Measurements from ENCODE around the gene RBKS.

The RBKS gene

GRCh38 chr2:27916293-27916995, 26.3 kb upstream of the RBKS start:
- Histone ChIP-seq H3K27me3 (ENCODE audit: control insufficient read depth, insufficient read depth, low read length) (no peaks in the 10 kb centered on the region), H3K4me1 (ENCODE audit: control insufficient read depth, insufficient read depth, low read length) (peaks cover 5% of the 10 kb centered on the region; the same call in 1 of the 2 replicates), H3K9me3 (ENCODE audit: control insufficient read depth, insufficient read depth, low read depth, low read length) (no peaks in the 10 kb centered on the region), H3K27ac (ENCODE audit: low read depth, low read length) (no peak overlapping the region), H3K36me3 (ENCODE audit: control insufficient read depth, insufficient read depth, low read length) (no peaks in the 10 kb centered on the region), H3K9ac (ENCODE audit: low read length) (no peak overlapping the region), H3K4me3 (ENCODE audit: low read depth, low read length) (no peak overlapping the region)

- Histone ChIP-seq H3K27me3 (ENCODE audit: control insufficient read depth, insufficient read depth, low read length) (no peaks in the 10 kb centered on the region), H3K9ac (ENCODE audit: low read length) (no peak overlapping the region), H3K9me3 (ENCODE audit: control insufficient read depth, insufficient read depth, low read depth, low read length) (no peaks in the 10 kb centered on the region), H3K36me3 (ENCODE audit: control insufficient read depth, insufficient read depth, low read length) (no peaks in the 10 kb centered on the region), H3K4me3 (ENCODE audit: low read depth, low read length) (no peak overlapping the region), H3K4me1 (ENCODE audit: control insufficient read depth, insufficient read depth, low read length) (peaks cover 5% of the 10 kb centered on the region; the same call in 1 of the 2 replicates), H3K27ac (ENCODE audit: low read depth, low read length) (no peak overlapping the region)
These were observed 25.7 kb upstream of the RBKS start for GRCh38 chr2:27915874-27916273.

DNA sequence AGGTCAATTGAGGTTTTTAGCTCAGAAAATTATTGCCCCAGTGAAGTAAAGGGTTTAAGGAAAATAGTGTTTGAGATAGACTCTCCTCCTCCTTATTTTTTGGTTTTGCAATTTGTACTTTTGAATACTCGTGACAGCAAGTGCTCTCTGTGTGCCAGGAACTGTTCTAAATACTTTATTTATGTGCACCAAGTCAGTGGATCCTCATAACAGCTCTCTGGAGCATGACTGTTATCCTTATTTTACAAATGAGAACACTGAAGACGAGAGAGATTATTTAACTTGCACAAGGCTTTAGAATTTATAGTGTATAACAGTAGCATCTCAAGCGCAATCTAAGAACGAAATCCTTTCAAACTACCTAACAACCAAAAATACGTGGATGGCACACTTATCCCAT, 25.0 kb upstream of the RBKS start:
- Histone ChIP-seq H3K27me3 (ENCODE audit: control insufficient read depth, insufficient read depth, low read length) (no peaks in the 10 kb centered on the region), H3K4me1 (ENCODE audit: control insufficient read depth, insufficient read depth, low read length) (peaks cover 5% of the 10 kb centered on the region; the same call in 1 of the 2 replicates), H3K4me3 (ENCODE audit: low read depth, low read length) (no peak overlapping the region), H3K9ac (ENCODE audit: low read length) (no peak overlapping the region), H3K9me3 (ENCODE audit: control insufficient read depth, insufficient read depth, low read depth, low read length) (no peaks in the 10 kb centered on the region), H3K27ac (ENCODE audit: low read depth, low read length) (no peak overlapping the region), H3K36me3 (ENCODE audit: control insufficient read depth, insufficient read depth, low read length) (no peaks in the 10 kb centered on the region)

- H3K9ac ChIP-seq (ENCODE audit: low read length), result no peak overlapping the region
- H3K4me3 ChIP-seq (ENCODE audit: low read depth, low read length), result no peak overlapping the region
- H3K4me1 ChIP-seq (ENCODE audit: control insufficient read depth, insufficient read depth, low read length), result peaks cover 5% of the 10 kb centered on the region; the same call in 1 of the 2 replicates
- no peaks in the 10 kb centered on the region for H3K36me3 ChIP-seq (ENCODE audit: control insufficient read depth, insufficient read depth, low read length)
- H3K27ac ChIP-seq (ENCODE audit: low read depth, low read length), result no peak overlapping the region
- no peaks in the 10 kb centered on the region for H3K9me3 ChIP-seq (ENCODE audit: control insufficient read depth, insufficient read depth, low read depth, low read length)
- H3K27me3 ChIP-seq (ENCODE audit: control insufficient read depth, insufficient read depth, low read length), result no peaks in the 10 kb centered on the region
These were observed 24.6 kb upstream of the RBKS start for GRCh38 chr2:27914805-27915175.

DNA sequence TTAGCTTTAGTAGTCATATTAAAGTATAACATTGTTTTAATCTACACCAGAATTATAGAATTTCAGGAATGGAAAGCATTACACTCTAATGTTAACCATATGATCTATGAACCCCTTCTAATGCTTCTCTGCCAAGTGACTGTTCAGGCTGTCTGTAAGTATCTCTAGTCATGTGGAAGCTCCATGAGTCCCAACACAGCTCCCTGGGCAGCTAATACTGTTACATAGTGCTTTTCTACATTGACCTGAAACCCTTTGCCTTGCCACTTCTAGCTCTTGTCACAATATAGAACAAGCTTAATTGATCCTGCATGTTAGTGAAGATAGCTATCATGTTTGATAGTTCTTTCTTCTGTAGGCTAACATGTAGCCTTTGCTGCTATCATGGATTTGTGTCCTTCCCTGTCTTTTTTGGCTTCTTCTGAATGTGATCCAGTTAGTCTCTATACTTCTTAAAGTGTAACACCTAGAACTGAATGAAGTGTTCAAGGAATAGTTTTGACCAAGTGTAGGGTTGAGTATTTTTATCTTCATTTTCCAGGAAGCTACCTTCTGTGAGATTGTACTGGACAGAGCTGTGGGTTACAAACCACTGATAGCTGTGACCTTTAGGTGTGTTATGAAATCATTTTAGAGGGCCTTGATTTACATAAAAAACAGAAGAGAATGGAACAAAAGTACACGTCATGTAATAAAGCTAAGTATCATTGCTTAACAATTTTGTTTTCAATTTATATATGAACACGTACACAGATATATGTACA, 24.0 kb upstream of the RBKS start:
- H3K9me3 ChIP-seq (ENCODE audit: control insufficient read depth, insufficient read depth, low read depth, low read length), result no peaks in the 10 kb centered on the region
- H3K4me1 ChIP-seq (ENCODE audit: control insufficient read depth, insufficient read depth, low read length), result peaks cover 5% of the 10 kb centered on the region; the same call in 1 of the 2 replicates
- H3K27me3 ChIP-seq (ENCODE audit: control insufficient read depth, insufficient read depth, low read length), result no peaks in the 10 kb centered on the region
- H3K36me3 ChIP-seq (ENCODE audit: control insufficient read depth, insufficient read depth, low read length), result no peaks in the 10 kb centered on the region
- H3K27ac ChIP-seq (ENCODE audit: low read depth, low read length), result no peak overlapping the region
- no peak overlapping the region for H3K9ac ChIP-seq (ENCODE audit: low read length)
- no peak overlapping the region for H3K4me3 ChIP-seq (ENCODE audit: low read depth, low read length)

DNA sequence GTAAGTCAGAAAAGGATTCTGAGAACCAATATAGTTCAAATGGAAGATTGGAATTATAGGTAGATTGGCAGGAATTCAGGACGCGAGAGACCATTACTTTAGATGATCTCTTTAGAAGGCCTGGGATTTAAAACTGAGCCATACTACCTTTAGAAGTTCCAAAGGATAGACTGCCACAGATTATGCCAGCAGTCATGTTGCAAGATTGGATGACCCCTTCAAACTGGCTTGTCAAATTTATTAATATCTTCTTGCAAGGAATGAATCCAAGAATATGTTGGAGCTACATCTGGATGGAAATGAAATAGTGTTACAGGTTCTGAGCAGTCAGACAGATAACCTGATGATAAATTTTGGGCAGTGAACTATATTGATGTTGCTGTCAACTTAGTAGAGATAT, 22.3 kb upstream of the RBKS start:
- Histone ChIP-seq H3K4me1 (ENCODE audit: control insufficient read depth, insufficient read depth, low read length) (peaks cover 5% of the 10 kb centered on the region; the same call in 1 of the 2 replicates), H3K36me3 (ENCODE audit: control insufficient read depth, insufficient read depth, low read length) (no peaks in the 10 kb centered on the region), H3K27ac (ENCODE audit: low read depth, low read length) (no peak overlapping the region), H3K9ac (ENCODE audit: low read length) (no peak overlapping the region), H3K27me3 (ENCODE audit: control insufficient read depth, insufficient read depth, low read length) (no peaks in the 10 kb centered on the region), H3K4me3 (ENCODE audit: low read depth, low read length) (no peak overlapping the region), H3K9me3 (ENCODE audit: control insufficient read depth, insufficient read depth, low read depth, low read length) (no peaks in the 10 kb centered on the region)

DNA sequence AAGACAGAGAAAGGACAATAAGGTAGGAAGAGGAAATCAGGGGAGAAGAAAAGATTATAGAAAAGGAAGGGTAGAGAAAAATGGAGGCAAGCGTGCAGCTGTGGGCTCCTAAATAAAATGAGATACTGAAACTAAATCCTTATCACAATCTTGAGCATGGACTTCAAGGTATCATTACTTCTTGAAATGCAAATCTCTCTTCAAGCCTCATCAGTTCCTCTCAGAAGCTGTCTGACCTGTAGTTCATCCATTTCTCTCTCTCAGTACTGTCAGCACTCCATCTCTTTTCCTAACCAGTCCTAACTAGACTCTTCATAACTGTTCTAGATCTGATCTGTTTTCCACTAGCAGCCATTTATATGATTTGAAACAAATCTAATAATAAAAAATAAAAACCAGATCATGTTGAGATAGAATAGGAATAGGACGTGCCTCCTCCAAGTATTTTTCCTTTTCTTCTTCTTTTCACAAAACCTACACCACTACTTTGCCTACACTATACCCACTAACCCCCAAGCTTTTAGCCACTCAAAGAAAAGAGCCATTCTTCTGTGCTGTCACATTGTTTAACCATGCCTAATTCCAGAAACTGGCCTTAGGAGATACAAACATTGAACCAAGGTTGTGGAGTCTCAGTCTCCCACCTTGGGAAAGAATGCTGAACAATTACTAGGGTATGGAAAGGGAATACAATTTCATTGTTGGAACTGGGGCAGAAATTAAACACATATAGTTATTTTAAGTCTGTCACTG, 21.4 kb upstream of the RBKS start:
- Histone ChIP-seq H3K9me3 (ENCODE audit: control insufficient read depth, insufficient read depth, low read depth, low read length) (no peaks in the 10 kb centered on the region), H3K27ac (ENCODE audit: low read depth, low read length) (no peak overlapping the region), H3K36me3 (ENCODE audit: control insufficient read depth, insufficient read depth, low read length) (no peaks in the 10 kb centered on the region), H3K4me1 (ENCODE audit: control insufficient read depth, insufficient read depth, low read length) (peaks cover 4% of the 10 kb centered on the region; the same call in 1 of the 2 replicates), H3K9ac (ENCODE audit: low read length) (no peak overlapping the region), H3K4me3 (ENCODE audit: low read depth, low read length) (no peak overlapping the region), H3K27me3 (ENCODE audit: control insufficient read depth, insufficient read depth, low read length) (no peaks in the 10 kb centered on the region)

- H3K4me3 ChIP-seq (ENCODE audit: low read depth, low read length), result no peak overlapping the region
- no peak overlapping the region for H3K27ac ChIP-seq (ENCODE audit: low read depth, low read length)
- H3K9ac ChIP-seq (ENCODE audit: low read length), result no peak overlapping the region
- no peaks in the 10 kb centered on the region for H3K9me3 ChIP-seq (ENCODE audit: control insufficient read depth, insufficient read depth, low read depth, low read length)
- H3K4me1 ChIP-seq (ENCODE audit: control insufficient read depth, insufficient read depth, low read length), result no peaks in the 10 kb centered on the region; the same call in 1 of the 2 replicates
- H3K36me3 ChIP-seq (ENCODE audit: control insufficient read depth, insufficient read depth, low read length), result no peaks in the 10 kb centered on the region
- H3K27me3 ChIP-seq (ENCODE audit: control insufficient read depth, insufficient read depth, low read length), result no peaks in the 10 kb centered on the region
These were observed 19.7 kb upstream of the RBKS start for GRCh38 chr2:27909901-27910300.

- no peak overlapping the region for H3K9ac ChIP-seq (ENCODE audit: low read length)
- no peak overlapping the region for H3K27ac ChIP-seq (ENCODE audit: low read depth, low read length)
- H3K4me3 ChIP-seq (ENCODE audit: low read depth, low read length), result no peak overlapping the region
- no peaks in the 10 kb centered on the region; the same call in 1 of the 2 replicates for H3K4me1 ChIP-seq (ENCODE audit: control insufficient read depth, insufficient read depth, low read length)
- H3K9me3 ChIP-seq (ENCODE audit: control insufficient read depth, insufficient read depth, low read depth, low read length), result no peaks in the 10 kb centered on the region
- H3K27me3 ChIP-seq (ENCODE audit: control insufficient read depth, insufficient read depth, low read length), result no peaks in the 10 kb centered on the region
- no peaks in the 10 kb centered on the region for H3K36me3 ChIP-seq (ENCODE audit: control insufficient read depth, insufficient read depth, low read length)
These were observed 17.4 kb upstream of the RBKS start for GRCh38 chr2:27907547-27907946.

- H3K27ac ChIP-seq (ENCODE audit: low read depth, low read length), result no peak overlapping the region
- H3K36me3 ChIP-seq (ENCODE audit: control insufficient read depth, insufficient read depth, low read length), result no peaks in the 10 kb centered on the region
- H3K27me3 ChIP-seq (ENCODE audit: control insufficient read depth, insufficient read depth, low read length), result no peaks in the 10 kb centered on the region
These were observed 15.9 kb upstream of the RBKS start for GRCh38 chr2:27906074-27906473.

DNA sequence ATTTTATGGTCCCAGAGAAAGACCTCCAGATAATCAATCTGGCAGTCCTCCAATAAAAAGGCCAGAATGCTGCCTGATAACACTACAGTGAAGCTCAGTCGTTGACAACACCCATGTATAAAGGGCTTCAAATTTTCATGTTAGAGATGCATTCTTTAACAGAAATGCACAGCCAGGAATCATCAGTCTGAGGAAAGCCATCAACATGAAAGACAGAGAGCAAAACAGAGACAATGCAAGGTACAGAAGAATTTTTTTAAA, 14.1 kb upstream of the RBKS start:
- Histone ChIP-seq H3K4me3 (ENCODE audit: low read depth, low read length) (no peak overlapping the region), H3K27ac (ENCODE audit: low read depth, low read length) (no peak overlapping the region), H3K9ac (ENCODE audit: low read length) (no peak overlapping the region), H3K36me3 (ENCODE audit: control insufficient read depth, insufficient read depth, low read length) (no peaks in the 10 kb centered on the region), H3K4me1 (ENCODE audit: control insufficient read depth, insufficient read depth, low read length) (no peaks in the 10 kb centered on the region; the same call in 1 of the 2 replicates), H3K9me3 (ENCODE audit: control insufficient read depth, insufficient read depth, low read depth, low read length) (no peaks in the 10 kb centered on the region), H3K27me3 (ENCODE audit: control insufficient read depth, insufficient read depth, low read length) (no peaks in the 10 kb centered on the region)

More at GRCh38 chr2:27906074-27906473, 15.9 kb upstream of the RBKS start:
- Histone ChIP-seq H3K9ac (ENCODE audit: low read length) (no peak overlapping the region), H3K4me3 (ENCODE audit: low read depth, low read length) (no peak overlapping the region), H3K4me1 (ENCODE audit: control insufficient read depth, insufficient read depth, low read length) (no peaks in the 10 kb centered on the region; the same call in 1 of the 2 replicates), H3K9me3 (ENCODE audit: control insufficient read depth, insufficient read depth, low read depth, low read length) (no peaks in the 10 kb centered on the region)
